Activated CD4-positive, alpha-beta T cell treated with anti-CD3 and anti-CD28 coated beads for 36 hours (primary cell): ENCODE results near the gene GP5. TPM values are rescaled to one million over a fixed set of nuclear protein-coding genes. Genes with fewer than 3 reads are reported as not detected.

Source experiments
- ATAC-seq: fragments of 200-7000 bp; cut with Tn5 transposase; one replicate; pipeline ENCODE4 v1.10.0; 2021; ENCODE audit warnings: mild to moderate bottlenecking, moderate library complexity
- CTCF ChIA-PET: fragments of 350-600 bp; sonication (Branson Sonifier 250); formaldehyde crosslinking; loops from one replicate; lab custom pipeline; 2021; ENCODE audit warnings: antibody characterized with exemption; lab: Charles Lee
- POLR2A ChIA-PET: fragments of 350-600 bp; sonication (Branson Sonifier 250); formaldehyde crosslinking; loops from one replicate; lab custom pipeline; 2021; ENCODE audit warnings: antibody characterized with exemption, inconsistent platforms; lab: Charles Lee
- DNase-seq: peaks from one replicate; pipeline ENCODE4 v3.0.0-alpha.2; 2020
- H3K27ac Mint-ChIP-seq: one replicate; pipeline ENCODE4 v1.8.0; 2021; ENCODE audit warnings: mixed read lengths
- H3K27me3 Mint-ChIP-seq: one replicate; pipeline ENCODE4 v1.8.0; 2021; ENCODE audit warnings: mixed read lengths
- H3K36me3 Mint-ChIP-seq: one replicate; pipeline ENCODE4 v1.8.0; 2021; ENCODE audit warnings: low read depth, mixed read lengths
- H3K4me1 Mint-ChIP-seq: one replicate; pipeline ENCODE4 v1.8.0; 2021; ENCODE audit warnings: mixed read lengths
- H3K4me3 Mint-ChIP-seq: one replicate; pipeline ENCODE4 v1.8.0; 2021; ENCODE audit warnings: mild to moderate bottlenecking, moderate library complexity, mixed read lengths
- H3K9me3 Mint-ChIP-seq: one replicate; pipeline ENCODE4 v1.8.0; 2021; ENCODE audit warnings: low read depth, mixed read lengths
- intact Hi-C, 2 experiments: fragments of 100-400 bp; cut with DNase I in 1 of 2; cut with micrococcal nuclease in 1 of 2; formaldehyde crosslinking; loops; one replicate each; pipeline versions ENCODE4 v1.14.2 to v1.15.1; 2022 to 2024; cut with DNase I, micrococcal nuclease
- total RNA-seq, 2 experiments: library from RNA; stranded (reverse); gene quantifications; one replicate each; pipeline ENCODE4 v1.2.3, GENCODE V29; 2021

Gene GP5
- total RNA-seq, 2 experiments from 2014 or later: 0.37 to 0.39 TPM

DNA sequence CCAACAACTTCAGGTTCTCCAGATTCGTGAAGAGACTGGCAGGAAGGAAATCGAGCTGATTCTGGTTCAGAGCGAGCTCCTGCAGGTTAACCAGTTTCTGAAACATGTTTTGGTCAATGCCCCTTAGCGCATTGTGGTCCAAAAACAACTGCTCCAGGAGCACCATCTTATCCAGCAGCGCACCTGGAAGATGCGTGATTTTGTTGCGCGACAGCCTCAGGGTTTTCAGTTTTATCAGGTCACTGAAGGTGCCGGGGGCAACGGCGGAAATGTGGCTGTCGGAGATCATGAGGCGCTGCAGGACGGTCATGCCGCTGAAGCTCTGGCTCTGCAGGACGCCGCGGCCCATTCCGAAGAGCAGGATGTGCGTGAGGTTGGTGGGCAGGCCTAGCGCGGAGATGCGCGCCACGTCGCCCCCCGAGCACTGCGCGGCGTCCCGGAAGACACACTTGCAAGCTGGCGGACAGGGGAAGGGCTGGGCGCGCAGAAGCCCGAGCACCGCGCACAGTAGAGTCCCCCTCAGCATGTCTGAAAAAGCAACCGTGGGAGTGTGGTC lies 1.2 kb downstream of the GP5 start:
- Mint-ChIP-seq H3K9me3 (no peaks in the 10 kb centered on the region), H3K4me1 (peaks cover 55% of the 10 kb centered on the region), H3K27me3 (peaks cover 12% of the 10 kb centered on the region), H3K36me3 (no peaks in the 10 kb centered on the region), H3K4me3 (peak overlapping the region; percentile 67), H3K27ac (no peak overlapping the region)
- POLR2A ChIA-PET: interaction anchor here (0.6 kb wide), 1 partner anchor 109 kb away, joined by 6 read pairs; no protein-coding TSS in a partner anchor
- intact Hi-C loops: loop anchor here (5.0 kb wide), 2 partner anchors 261 to 806 kb away; partner anchors contain the start of genes HES1 (in 2 of the 2) and OPA1 (in 1 of the 2)
- ATAC-seq: peak; percentile 5
- peak; percentile 50 for DNase-seq
- CTCF ChIA-PET: interaction anchor here (0.7 to 5.1 kb wide), 8 partner anchors 9 to 84 kb away, joined by 3 to 37 read pairs (median 4); no protein-coding TSS in a partner anchor

DNA sequence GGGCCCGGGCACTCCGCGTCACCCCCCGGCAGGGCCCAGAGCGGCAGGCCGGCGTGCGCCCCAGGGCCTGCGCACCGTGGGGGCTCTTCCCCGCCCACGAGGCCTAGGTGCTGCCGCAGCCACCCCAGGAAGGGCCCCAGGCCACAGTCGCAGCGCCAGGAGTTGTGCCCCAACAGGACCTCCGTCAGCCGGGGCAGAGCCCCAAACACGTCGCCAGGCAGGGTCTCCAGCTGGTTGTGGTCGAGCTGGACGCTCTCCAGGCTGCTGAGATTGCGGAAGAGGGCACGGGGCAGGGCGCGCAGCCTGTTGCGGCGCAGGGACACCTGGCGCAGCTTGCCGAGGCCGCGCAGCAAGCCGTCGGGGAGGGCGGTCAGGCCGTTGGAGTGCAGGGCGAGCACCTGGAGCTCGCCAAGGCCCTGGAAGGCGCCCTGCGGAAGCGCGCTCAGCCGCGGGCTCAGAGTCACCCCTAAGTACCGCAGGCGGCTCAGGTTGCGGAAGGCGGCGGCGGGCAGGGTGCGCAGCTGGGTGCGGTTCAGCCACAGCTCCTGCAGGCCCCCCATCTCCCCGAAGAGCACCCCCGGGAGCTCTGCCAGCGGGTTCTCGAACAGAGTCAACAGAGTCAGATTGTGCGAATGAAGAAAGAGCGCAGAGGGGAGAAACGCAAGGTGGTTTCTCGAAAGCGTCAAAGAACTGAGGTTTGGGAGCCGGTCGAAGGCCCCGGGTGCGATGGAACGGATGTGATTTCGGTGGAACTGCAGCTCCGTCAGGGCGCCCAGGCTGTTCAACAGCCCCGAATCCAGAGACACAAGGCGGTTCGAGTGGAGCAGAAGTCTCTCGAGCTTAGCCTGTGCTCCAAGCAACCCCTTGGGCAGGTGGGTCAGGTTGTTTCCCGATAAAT lies 2.0 kb downstream of the GP5 start:
- peaks cover 12% of the 10 kb centered on the region for H3K27me3 Mint-ChIP-seq
- H3K9me3 Mint-ChIP-seq: no peaks in the 10 kb centered on the region
- CTCF ChIA-PET: interaction anchor here (0.7 to 5.1 kb wide), 11 partner anchors 10 to 275 kb away, joined by 3 to 37 read pairs (median 4); partner anchors contain the start of gene LSG1
- H3K36me3 Mint-ChIP-seq: no peaks in the 10 kb centered on the region
- peak; percentile 58 for DNase-seq
- peak overlapping the region; percentile 60 for H3K27ac Mint-ChIP-seq
- POLR2A ChIA-PET: interaction anchor here (0.8 kb wide), 1 partner anchor 325 kb away, joined by 4 read pairs; no protein-coding TSS in a partner anchor
- H3K4me3 Mint-ChIP-seq: peak overlapping the region; percentile 67
- peak; percentile 53 for ATAC-seq
- H3K4me1 Mint-ChIP-seq: peaks cover 55% of the 10 kb centered on the region
- intact Hi-C loops: loop anchor here (5.0 kb wide), 2 partner anchors 260 to 805 kb away; partner anchors contain the start of genes HES1 (in 2 of the 2) and OPA1 (in 1 of the 2)

DNA sequence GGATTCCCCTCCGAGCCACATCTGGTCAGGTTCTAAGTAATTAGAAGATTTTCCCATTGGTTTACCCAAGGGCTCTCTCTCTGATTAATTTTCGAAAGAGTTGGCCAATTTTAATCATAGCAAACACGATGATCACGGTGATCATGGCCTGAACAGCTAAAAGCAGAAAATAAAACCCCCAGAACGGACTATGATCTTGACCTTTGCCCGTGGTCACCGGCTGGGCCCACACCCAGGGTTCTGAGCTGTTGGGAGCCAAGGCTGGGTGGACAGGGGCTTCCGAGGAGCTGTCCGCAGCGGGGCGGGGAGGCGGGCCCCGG lies 2.6 kb downstream of the GP5 start:
- ChIA-PET CTCF (interaction anchor here (0.8 to 5.1 kb wide), 8 partner anchors 11 to 275 kb away, joined by 3 to 37 read pairs (median 4); partner anchors contain the start of gene LSG1), POLR2A (no interaction called here)
- DNase-seq: no peak
- H3K27ac Mint-ChIP-seq: peak overlapping the region; percentile 73
- intact Hi-C loops: loop anchor here (5.0 kb wide), 2 partner anchors 259 to 804 kb away; partner anchors contain the start of genes HES1 (in 2 of the 2) and OPA1 (in 1 of the 2)
- no peak for ATAC-seq
- peak overlapping the region; percentile 60 for H3K4me3 Mint-ChIP-seq
- H3K4me1 Mint-ChIP-seq: peaks cover 55% of the 10 kb centered on the region
- H3K36me3 Mint-ChIP-seq: no peaks in the 10 kb centered on the region
- no peaks in the 10 kb centered on the region for H3K9me3 Mint-ChIP-seq
- H3K27me3 Mint-ChIP-seq: peaks cover 12% of the 10 kb centered on the region

DNA sequence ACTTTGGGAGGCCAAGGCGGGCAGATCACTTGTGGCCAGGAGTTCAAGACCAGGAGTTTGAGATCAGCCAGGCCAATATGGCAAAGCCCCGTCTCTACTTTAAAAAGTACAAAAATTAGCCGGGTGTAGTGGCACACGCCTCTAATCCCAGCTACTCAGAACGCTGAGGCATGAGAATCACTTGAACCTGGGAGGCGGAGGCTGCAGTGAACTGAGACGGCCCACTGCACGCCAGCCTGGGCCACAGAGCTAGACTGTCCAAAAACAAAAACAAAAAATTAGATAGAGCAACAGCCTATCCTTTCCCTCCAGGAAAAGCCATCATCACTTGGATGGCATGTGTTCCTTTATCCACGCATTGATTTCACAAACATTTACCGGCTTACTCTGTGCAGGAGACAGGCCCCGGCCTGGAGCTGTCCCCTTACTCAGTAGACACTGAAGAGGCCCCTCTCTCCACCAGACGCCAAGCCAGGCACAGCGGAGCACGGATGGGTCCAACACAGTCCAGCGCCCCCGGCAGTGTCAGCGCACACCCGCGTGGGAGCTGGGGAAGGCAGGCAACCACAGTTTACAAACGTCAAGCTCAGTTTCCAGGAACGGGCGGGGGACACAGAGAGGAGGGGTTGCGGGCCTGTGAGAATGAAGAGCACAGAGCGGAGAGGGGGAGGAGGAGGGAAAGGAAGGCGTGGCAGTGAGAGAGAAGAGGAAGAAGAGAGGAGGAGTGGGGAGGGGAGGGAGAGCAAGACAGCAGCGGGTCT lies 3.1 kb downstream of the GP5 start:
- POLR2A ChIA-PET: interaction anchor here (0.6 kb wide), 1 partner anchor 78 kb away, joined by 3 read pairs; no protein-coding TSS in a partner anchor
- no peaks in the 10 kb centered on the region for H3K36me3 Mint-ChIP-seq

GRCh38 chr3:194395212-194395611 lies 3.9 kb downstream of the GP5 start:
- no peaks in the 10 kb centered on the region for H3K36me3 Mint-ChIP-seq
- POLR2A ChIA-PET: interaction anchor here (0.6 kb wide), 2 partner anchors 93 to 199 kb away, joined by 4 to 6 read pairs; no protein-coding TSS in a partner anchor
- intact Hi-C loops: loop anchor here (5.0 kb wide), 2 partner anchors 258 to 803 kb away; partner anchors contain the start of genes HES1 (in 2 of the 2) and OPA1 (in 1 of the 2)
- DNase-seq (peak; percentile 30), ATAC-seq (peak; percentile 16)
- peak overlapping the region; percentile 31 for H3K4me3 Mint-ChIP-seq
- peaks cover 5% of the 10 kb centered on the region for H3K9me3 Mint-ChIP-seq
- peak overlapping the region; percentile 73 for H3K27ac Mint-ChIP-seq
- CTCF ChIA-PET: interaction anchor here (0.8 to 5.1 kb wide), 8 partner anchors 12 to 180 kb away, joined by 3 to 37 read pairs (median 4); no protein-coding TSS in a partner anchor
- H3K27me3 Mint-ChIP-seq: peaks cover 12% of the 10 kb centered on the region
- peaks cover 54% of the 10 kb centered on the region for H3K4me1 Mint-ChIP-seq

More for the DNA sequence above, 3.1 kb downstream of the GP5 start:
- H3K27me3 Mint-ChIP-seq: peaks cover 12% of the 10 kb centered on the region
- peaks cover 55% of the 10 kb centered on the region for H3K4me1 Mint-ChIP-seq
- H3K4me3 Mint-ChIP-seq: peak overlapping the region; percentile 60
- ATAC-seq (peak; percentile 73), DNase-seq (peak; percentile 79)
- intact Hi-C loops: loop anchor here (5.0 kb wide), 2 partner anchors 259 to 804 kb away; partner anchors contain the start of genes HES1 (in 2 of the 2) and OPA1 (in 1 of the 2)
- peak overlapping the region; percentile 73 for H3K27ac Mint-ChIP-seq
- CTCF ChIA-PET: interaction anchor here (0.8 to 5.1 kb wide), 7 partner anchors 11 to 130 kb away, joined by 3 to 37 read pairs (median 5); no protein-coding TSS in a partner anchor
- peaks cover 2% of the 10 kb centered on the region for H3K9me3 Mint-ChIP-seq

DNA sequence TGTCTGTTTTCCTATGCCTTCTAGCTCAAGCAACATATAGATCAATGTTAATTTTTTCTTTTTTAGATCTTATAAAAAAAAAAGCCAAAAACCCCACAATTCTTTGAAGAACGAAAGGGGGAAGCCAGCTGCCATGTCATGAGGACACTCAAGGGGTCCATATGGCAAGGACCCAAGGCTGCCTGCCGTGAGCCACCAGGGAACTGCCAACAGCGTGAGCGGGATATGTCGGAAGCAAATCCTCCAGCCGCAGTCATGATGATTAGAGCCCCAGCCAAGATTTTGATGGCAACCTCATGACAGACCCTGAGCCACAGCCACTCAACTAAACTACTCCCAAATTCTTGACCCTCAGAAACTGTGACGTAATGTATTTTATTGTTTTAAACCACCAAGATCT lies 6.5 kb downstream of the GP5 start:
- H3K36me3 Mint-ChIP-seq: no peaks in the 10 kb centered on the region
- peaks cover 5% of the 10 kb centered on the region for H3K9me3 Mint-ChIP-seq
- intact Hi-C loops: no loop called here
- no peak overlapping the region for H3K4me3 Mint-ChIP-seq
- CTCF ChIA-PET: interaction anchor here (0.6 to 1.2 kb wide), 4 partner anchors 10 to 48 kb away, joined by 3 to 5 read pairs (median 4); no protein-coding TSS in a partner anchor
- ATAC-seq (no peak), DNase-seq (no peak)
- peaks cover 3% of the 10 kb centered on the region for H3K27me3 Mint-ChIP-seq
- POLR2A ChIA-PET: no interaction called here
- H3K27ac Mint-ChIP-seq: no peak overlapping the region
- H3K4me1 Mint-ChIP-seq: peaks cover 29% of the 10 kb centered on the region

DNA sequence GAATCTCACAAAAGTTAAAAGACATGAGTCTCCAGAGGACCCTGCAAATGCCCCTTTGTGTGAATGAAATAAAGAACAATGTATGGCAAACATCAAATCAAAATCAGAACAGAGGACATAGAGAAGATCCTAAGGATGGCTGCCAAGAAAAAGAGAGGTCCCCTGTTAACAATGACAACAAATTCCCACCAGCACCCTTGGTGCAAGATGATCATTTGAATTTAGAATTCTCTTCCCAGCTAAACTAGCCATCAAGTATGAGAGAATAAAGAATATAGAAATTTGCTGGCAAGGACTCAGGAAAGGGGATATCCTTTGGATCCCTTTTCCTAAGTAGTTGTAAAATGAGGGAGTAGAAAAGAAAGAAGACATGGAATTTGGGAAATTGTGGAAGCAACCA lies 8.2 kb downstream of the GP5 start:
- ChIA-PET POLR2A (no interaction called here), CTCF (interaction anchor here (2.2 to 2.6 kb wide), 2 partner anchors 47 to 57 kb away, joined by 10 to 11 read pairs; no protein-coding TSS in a partner anchor)
- ATAC-seq (no peak), DNase-seq (no peak)
- Mint-ChIP-seq H3K4me3 (no peak overlapping the region), H3K4me1 (peaks cover 13% of the 10 kb centered on the region), H3K27ac (no peak overlapping the region), H3K9me3 (peaks cover 5% of the 10 kb centered on the region), H3K27me3 (no peaks in the 10 kb centered on the region), H3K36me3 (no peaks in the 10 kb centered on the region)
- intact Hi-C loops: no loop called here

DNA sequence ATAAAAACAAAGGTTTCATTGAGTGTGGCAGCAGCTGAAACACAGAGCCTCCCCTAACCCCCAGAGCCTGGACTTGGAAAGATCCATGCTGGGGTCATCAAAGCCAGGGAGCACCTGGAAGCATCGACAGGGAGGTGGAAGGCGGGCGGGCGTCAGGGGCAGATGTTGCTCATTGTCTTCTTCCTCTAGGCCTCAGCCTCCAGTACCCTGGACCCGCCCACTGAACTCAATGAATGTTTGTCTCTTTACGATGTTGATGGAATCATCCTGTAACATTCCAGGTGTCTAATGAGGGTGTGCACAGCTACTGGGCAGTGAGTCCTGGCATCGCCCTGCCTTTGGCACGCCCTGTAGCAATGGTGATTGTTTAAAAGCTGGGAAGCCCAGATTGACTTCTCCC lies 9.8 kb downstream of the GP5 start:
- no peak for ATAC-seq
- ChIA-PET POLR2A (no interaction called here), CTCF (interaction anchor here (2.6 kb wide), 1 partner anchor 45 kb away, joined by 11 read pairs; no protein-coding TSS in a partner anchor)
- no peak for DNase-seq
- Mint-ChIP-seq H3K36me3 (no peaks in the 10 kb centered on the region), H3K4me3 (no peak overlapping the region), H3K27ac (no peak overlapping the region), H3K27me3 (no peaks in the 10 kb centered on the region), H3K4me1 (no peaks in the 10 kb centered on the region), H3K9me3 (peaks cover 5% of the 10 kb centered on the region)
- intact Hi-C loops: no loop called here

DNA sequence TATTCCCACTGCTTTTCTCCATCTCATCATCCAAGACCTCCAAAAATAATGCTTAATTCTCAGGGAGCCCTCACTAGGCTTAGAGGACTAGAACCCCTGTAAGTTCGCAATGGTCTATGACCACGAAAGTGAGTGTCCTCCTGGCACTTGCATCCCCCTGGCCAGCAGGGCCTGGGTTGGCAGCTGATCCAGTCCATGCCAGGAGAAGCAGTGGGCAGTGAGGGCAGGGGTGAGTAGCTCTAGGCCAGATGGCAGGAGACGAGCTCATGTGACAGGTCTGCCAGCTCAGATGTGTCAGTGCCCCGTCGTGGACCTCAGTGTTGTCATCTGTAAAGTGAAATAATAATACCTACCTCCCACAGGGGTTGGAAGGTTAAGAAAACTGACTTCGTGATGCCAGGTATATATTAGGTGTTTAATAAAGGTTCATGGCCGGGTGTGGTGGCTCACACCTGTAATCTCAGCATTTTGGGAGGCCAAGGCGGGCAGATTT lies 11.1 kb downstream of the GP5 start:
- Mint-ChIP-seq H3K36me3 (no peaks in the 10 kb centered on the region), H3K27me3 (no peaks in the 10 kb centered on the region), H3K27ac (no peak overlapping the region), H3K4me3 (no peak overlapping the region), H3K9me3 (peaks cover 5% of the 10 kb centered on the region), H3K4me1 (no peaks in the 10 kb centered on the region)
- ATAC-seq (no peak), DNase-seq (no peak)
- ChIA-PET POLR2A (no interaction called here), CTCF (interaction anchor here (0.6 to 1.1 kb wide), 2 partner anchors 16 to 50 kb away, joined by 3 read pairs; no protein-coding TSS in a partner anchor)
- intact Hi-C loops: no loop called here

- Mint-ChIP-seq H3K36me3 (no peaks in the 10 kb centered on the region), H3K27me3 (no peaks in the 10 kb centered on the region), H3K27ac (no peak overlapping the region), H3K9me3 (peaks cover 5% of the 10 kb centered on the region), H3K4me3 (no peak overlapping the region), H3K4me1 (no peaks in the 10 kb centered on the region)
- intact Hi-C loops: no loop called here
- ATAC-seq: no peak
- DNase-seq: no peak
- CTCF ChIA-PET: interaction anchor here (0.5 to 0.8 kb wide), 3 partner anchors 10 to 925 kb away, joined by 3 to 4 read pairs (median 3); no protein-coding TSS in a partner anchor
- POLR2A ChIA-PET: no interaction called here
Measured at GRCh38 chr3:194387276-194387675, 11.8 kb downstream of the GP5 start.
